HepG2 (cell line): ENCODE measurements around the gene LBX1. TPM values are rescaled to one million over a fixed set of nuclear protein-coding genes. Genes with fewer than 3 reads are reported as not detected.

Experiments
- ATAC-seq: fragments of 200-7000 bp; cut with Tn5 transposase; 3 replicates; pipeline ENCODE4 v1.9.1; 2020; ENCODE audit warnings: mild to moderate bottlenecking, moderate library complexity
- BruUV-seq: library from RNA; stranded (reverse); fragments of 400-500 nt; replicated peaks from 2 replicates; lab custom pipeline; 2021; lab: Mats Ljungman, UMichigan
- CTCF ChIA-PET: fragments of 300-600 bp; formaldehyde crosslinking; extraction: SDS; loops from one replicate; lab custom pipeline; 2021; ENCODE audit warnings: low total read pairs, inconsistent platforms, low intra/inter-chr PET ratio; lab: Yijun Ruan, JAX
- POLR2A ChIA-PET: fragments of 350-600 bp; sonication (Branson Sonifier 250); formaldehyde crosslinking; loops from one replicate; lab custom pipeline; 2020; ENCODE audit warnings: antibody characterized with exemption, inconsistent platforms; lab: Yijun Ruan, JAX
- DNase-seq: peaks from one replicate; pipeline ENCODE4 v3.0.0-alpha.2; 2015; ENCODE audit warnings: low spot score
- FAIRE-seq: peaks from 3 replicates; lab custom pipeline; 2011; peaks lifted over from hg19 to GRCh38; lab: Jason Lieb, UNC
- H2AFZ ChIP-seq: one replicate; pipeline ENCODE4 v1.6.1; 2011; ENCODE audit warnings: low read length, inconsistent platforms
- H3K27ac ChIP-seq: fragments of 300-600 bp; 3 replicates; pipeline ENCODE4 v1.8.0; 2011; ENCODE audit warnings: mixed run types, mild to moderate bottlenecking, mixed read lengths, low read length, inconsistent platforms; ENCODE audit not compliant: insufficient read depth; ENCODE audit errors: extremely low read length
- H3K27me3 ChIP-seq, 2 experiments: fragments of 200-600 bp in 1 of 2; 2 replicates in 1 of 2; 3 replicates in 1 of 2; pipeline versions ENCODE4 v1.6.0 to v1.8.0; 2011; ENCODE audit warnings: low read length in 2 of 2, mild to moderate bottlenecking in 2 of 2, moderate library complexity in 2 of 2, inconsistent platforms in 1 of 2; ENCODE audit not compliant: insufficient read depth in 2 of 2, control insufficient read depth in 1 of 2
- H3K36me3 ChIP-seq, 2 experiments: fragments of 200-600 bp in 1 of 2; replicated peaks in 1 of 2; 2 replicates in 1 of 2; 3 replicates in 1 of 2; pipeline versions ENCODE4 v1.5.1 to v1.8.0; 2011; ENCODE audit warnings: low read length in 2 of 2, inconsistent platforms in 1 of 2; ENCODE audit not compliant: insufficient read depth in 2 of 2, control insufficient read depth in 1 of 2
- H3K4me1 ChIP-seq: 2 replicates; pipeline ENCODE4 v1.5.1; 2012; ENCODE audit warnings: low read length, inconsistent platforms; ENCODE audit not compliant: insufficient read depth
- H3K4me2 ChIP-seq: 2 replicates; pipeline ENCODE4 v1.6.0; 2011; ENCODE audit warnings: low read depth, low read length, inconsistent platforms
- H3K4me3 ChIP-seq, 3 experiments: fragments of 200-600 bp in 1 of 3; sonication (generic), shearing (Covaris generic) in 1 of 3; replicated peaks in 1 of 3; 2 replicates each; pipeline ENCODE4 v1.5.1; 2011 to 2016; ENCODE audit warnings: low read length in 3 of 3, inconsistent platforms in 2 of 3, low read depth in 2 of 3, mild to moderate bottlenecking in 2 of 3, control low read depth in 1 of 3, mixed read lengths in 1 of 3; ENCODE audit not compliant: insufficient read depth in 1 of 3
- H3K79me2 ChIP-seq: one replicate; pipeline ENCODE4 v1.6.1; 2011; ENCODE audit warnings: low read length, inconsistent platforms; ENCODE audit not compliant: insufficient read depth
- H3K9ac ChIP-seq: 2 replicates; pipeline ENCODE4 v1.6.0; 2011; ENCODE audit warnings: mild to moderate bottlenecking, low read depth, low read length, inconsistent platforms; ENCODE audit not compliant: insufficient read depth
- H3K9me3 ChIP-seq: 2 replicates; pipeline ENCODE4 v1.5.1; 2012; ENCODE audit warnings: mild to moderate bottlenecking, low read length
- H4K20me1 ChIP-seq: 2 replicates; pipeline ENCODE4 v1.6.0; 2011; ENCODE audit warnings: inconsistent platforms, mild to moderate bottlenecking, low read length, moderate library complexity; ENCODE audit not compliant: insufficient read depth
- CAMTA2 ChIP-seq: sonication (generic); formaldehyde crosslinking; IDR thresholded peaks from 2 replicates; pipeline ENCODE4 v1.4.0; 2020; ENCODE audit warnings: mild to moderate bottlenecking, missing genetic modification reagents, borderline replicate concordance
- CREM ChIP-seq, 2 experiments: sonication (generic) in 1 of 2; formaldehyde crosslinking in 1 of 2; IDR thresholded peaks; 2 replicates each; pipeline versions ENCODE4 v1.4.0 to v1.6.1; 2016 to 2020; ENCODE audit warnings: antibody characterized with exemption in 1 of 2, mild to moderate bottlenecking in 1 of 2, missing genetic modification reagents in 1 of 2
- GZF1 ChIP-seq: sonication (generic); formaldehyde crosslinking; IDR thresholded peaks from 2 replicates; pipeline ENCODE4 v1.5.1; 2020; ENCODE audit warnings: mild to moderate bottlenecking, missing genetic modification reagents
- RNF2 ChIP-seq: fragments of 450-650 bp; conservative IDR thresholded peaks from 2 replicates; pipeline ENCODE4 v1.6.1; 2016; ENCODE audit warnings: low read depth
- SP1 ChIP-seq, 2 experiments: fragments of 450-650 bp in 1 of 2; sonication (generic) in 1 of 2; formaldehyde crosslinking in 1 of 2; IDR thresholded peaks; 2 replicates each; pipeline versions ENCODE4 v1.4.0 to v1.6.1; 2016 to 2020; ENCODE audit warnings: missing genetic modification reagents in 1 of 2
- ZMAT5 ChIP-seq: sonication (generic); formaldehyde crosslinking; IDR thresholded peaks from 2 replicates; pipeline ENCODE4 v1.5.0; 2020; ENCODE audit warnings: mild to moderate bottlenecking, low read depth, missing genetic modification reagents, borderline replicate concordance
- WGBS: methylation state at CpG from one replicate; pipeline ENCODE4 v1.1.6; 2017; ENCODE audit warnings: low lambda C conversion rate; 5-methylcytosine and 5-hydroxymethylcytosine counted together
- in situ Hi-C: cut with HindIII; loops from 2 replicates; pipeline ENCODE4 v1.10.0; 2017; ENCODE audit warnings: low pct_unique_long_range_greater_than_20kb; ENCODE audit not compliant: extremely low pct_ligation_motif_present
- intact Hi-C: fragments of 100-400 bp; cut with micrococcal nuclease; formaldehyde crosslinking; loops from one replicate; pipeline ENCODE4 v1.10.0; 2022; ENCODE audit not compliant: unreplicated experiment
- polyA plus RNA-seq, 8 experiments: library from polyadenylated mRNA; depleted of rRNA in 3 of 8; stranded (reverse) in 7 of 8; unstranded in 1 of 8; fragments of >200 nt; fragmentation: Illumina TruSeq in 4 of 8; extraction: Trizol in 4 of 8; gene quantifications; 2 replicates each; pipeline versions ENCODE4 v1.2.1 to v1.2.3, GENCODE V29; 2011 to 2016; ENCODE audit warnings: low read depth in 4 of 8, missing spikeins in 1 of 8, mixed read lengths in 1 of 8; ENCODE audit not compliant: insufficient read depth in 1 of 8
- total RNA-seq, 5 experiments: library from RNA; depleted of rRNA; stranded (reverse); fragments of >200 nt; fragmentation: Illumina TruSeq; extraction: Trizol; gene quantifications; 2 replicates each; pipeline ENCODE4 v1.2.3, GENCODE V29; 2016; ENCODE audit warnings: low read depth in 1 of 5

LBX1 gene
- total and polyA plus RNA-seq, 2 of the 13 experiments (the other 11 are each of a cell fraction or from before 2014, with no cell fraction given) = not detected

- no peaks in the 10 kb centered on the region for H3K79me2 ChIP-seq
- no peaks in the 10 kb centered on the region for H3K9me3 ChIP-seq
- FAIRE-seq (no peak), DNase-seq (no peak), ATAC-seq (peak; percentile 12; the same call in 2 of the 3 replicates)
- H2AFZ ChIP-seq = no peak overlapping the region
- H3K9ac ChIP-seq = no peak overlapping the region
- H3K4me1 ChIP-seq = no peaks in the 10 kb centered on the region
- H3K36me3 ChIP-seq = no peaks in the 10 kb centered on the region
- TF ChIP-seq RNF2 (peak; percentile 54; the same call in 1 of the 2 replicates), ZMAT5 (no peak)
- in situ Hi-C loops (no loop called here), intact Hi-C loops (no loop called here)
- peaks cover 9 to 84% of the 10 kb centered on the region in 2 experiments for H3K27me3 ChIP-seq
- no peak overlapping the region for H3K27ac ChIP-seq
- CTCF ChIA-PET = interaction anchor here (1.3 to 2.0 kb wide), 2 partner anchors 24 to 76 kb away, joined by 4 to 17 read pairs; no protein-coding TSS in a partner anchor
- no peak overlapping the region for H3K4me2 ChIP-seq
- POLR2A ChIA-PET = no interaction called here
- no TSS peak for BruUV-seq
- H3K4me3 ChIP-seq = no peak overlapping the region
- WGBS = 25% methylated on average over 28 of the region's 31 CpGs
- no peaks in the 10 kb centered on the region for H4K20me1 ChIP-seq
Observed at GRCh38 chr10:101237982-101238731, 8.9 kb upstream of the LBX1 start.

GRCh38 chr10:101237081-101237981 is 8.1 kb upstream of the LBX1 start:
- H3K4me2 ChIP-seq = no peak overlapping the region
- no peak overlapping the region for H3K27ac ChIP-seq
- in situ Hi-C loops (no loop called here), intact Hi-C loops (no loop called here)
- CTCF ChIA-PET = interaction anchor here (2.0 kb wide), 1 partner anchor 23 kb away, joined by 17 read pairs; no protein-coding TSS in a partner anchor
- TF ChIP-seq CREM (IDR thresholded peaks at IDR 0.05) = no peak
- no peak for TF ChIP-seq CREM (CRISPR knock-in tag; IDR thresholded peaks at IDR 0.05)
- TF ChIP-seq CAMTA2 (CRISPR knock-in tag) = no peak
- TF ChIP-seq SP1 (IDR thresholded peaks at IDR 0.05) = no peak
- TF ChIP-seq SP1 (CRISPR knock-in tag; IDR thresholded peaks at IDR 0.05) = no peak
- no peak for TF ChIP-seq GZF1 (CRISPR knock-in tag)
- no peaks in the 10 kb centered on the region for H3K9me3 ChIP-seq
- peaks cover 9 to 87% of the 10 kb centered on the region in 2 experiments for H3K27me3 ChIP-seq
- H4K20me1 ChIP-seq = no peaks in the 10 kb centered on the region
- no peak overlapping the region for H3K4me3 ChIP-seq
- no peak for DNase-seq
- H3K79me2 ChIP-seq = no peaks in the 10 kb centered on the region
- no peak for FAIRE-seq
- H3K36me3 ChIP-seq = no peaks in the 10 kb centered on the region
- no peak overlapping the region for H3K9ac ChIP-seq
- POLR2A ChIA-PET = no interaction called here
- no peak overlapping the region for H2AFZ ChIP-seq
- ATAC-seq = no peak
- H3K4me1 ChIP-seq = no peaks in the 10 kb centered on the region
- BruUV-seq = no TSS peak
- 48% methylated on average over 38 of the region's 38 CpGs for WGBS
